ENCODE results near the gene TBCK. TPM values are rescaled to one million over a fixed set of nuclear protein-coding genes. Genes with fewer than 3 reads are reported as not detected.
A peak's percentile ranks its signal among the peaks of the same experiment; 100 is the strongest.

Gene TBCK
- polyA plus RNA-seq (2013, experiment 1 of 2), result 10.3 TPM
- 15.2 TPM for polyA plus RNA-seq (2013, experiment 2 of 2)

DNA sequence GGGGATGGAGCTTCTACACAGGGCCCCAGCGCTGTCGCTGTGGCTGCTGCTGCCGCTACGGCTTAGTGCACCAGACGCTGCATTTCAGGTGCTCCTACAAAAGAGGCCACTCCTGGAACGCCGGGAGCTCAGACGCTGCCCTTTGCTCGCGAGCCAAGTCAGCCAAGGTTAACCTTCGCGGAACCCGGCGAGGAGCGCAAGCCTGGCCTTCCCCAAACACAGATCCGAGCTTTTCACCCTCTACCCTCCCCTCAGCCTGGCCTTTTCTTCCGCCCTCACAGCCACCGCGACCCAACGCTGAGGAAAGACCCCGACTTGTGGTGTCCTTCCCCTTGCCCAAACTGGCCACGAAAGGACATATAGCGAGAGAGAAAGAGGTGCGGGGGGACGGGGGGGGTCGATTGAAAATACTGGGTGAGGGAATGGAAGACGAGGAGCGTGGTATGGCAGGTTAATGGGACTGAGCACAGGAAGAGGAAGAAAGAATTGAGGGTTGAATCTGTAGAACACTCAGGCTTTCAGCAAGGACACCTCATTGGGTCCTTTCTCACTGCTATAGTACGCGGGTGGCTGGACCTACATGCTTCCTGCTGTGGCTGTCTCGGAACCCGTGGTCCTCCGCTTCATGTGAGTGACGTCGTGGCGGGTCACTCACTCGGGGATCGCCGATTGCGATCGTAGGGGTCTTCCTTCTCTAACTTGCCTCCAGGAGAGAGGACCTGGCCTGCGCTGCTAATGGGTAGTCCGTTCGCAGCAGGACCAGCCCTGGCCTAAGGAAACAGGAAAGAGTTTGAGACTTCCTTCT, at the start of gene TBCK, which contains the start of gene AIMP1:
TBCK (minus strand) TSS at position 242 of the 805 bp plus-strand sequence. CDS start 7,249 bp downstream, outside the sequence.
AIMP1 (plus strand) TSS at position 583 of the 805 bp plus-strand sequence. CDS start 8,460 bp downstream, outside the sequence.
- H3K27me3 ChIP-seq (ENCODE audit: insufficient read depth, low read length), result no peaks in the 10 kb centered on the region
- peaks cover 9% of the 10 kb centered on the region; the same call in 1 of the 2 replicates for H3K4me1 ChIP-seq (ENCODE audit: insufficient read depth, low read length)
- H3K9ac ChIP-seq (ENCODE audit: low read depth, low read length), result peak within 1 kb of the TSS; percentile 96
- H3K4me3 ChIP-seq (ENCODE audit: low read length), result peak within 1 kb of the TSS; percentile 86
- H3K36me3 ChIP-seq (ENCODE audit: insufficient read depth, low read length), result peaks cover 9% of the 10 kb centered on the region; the same call in 1 of the 2 replicates
- H3K27ac ChIP-seq (ENCODE audit: low read depth, low read length), result peak within 1 kb of the TSS; percentile 88
- no peaks in the 10 kb centered on the region for H3K9me3 ChIP-seq (ENCODE audit: insufficient read depth, low read depth, low read length)
- under 1% methylated on average over 44 of the region's 44 CpGs for WGBS

DNA sequence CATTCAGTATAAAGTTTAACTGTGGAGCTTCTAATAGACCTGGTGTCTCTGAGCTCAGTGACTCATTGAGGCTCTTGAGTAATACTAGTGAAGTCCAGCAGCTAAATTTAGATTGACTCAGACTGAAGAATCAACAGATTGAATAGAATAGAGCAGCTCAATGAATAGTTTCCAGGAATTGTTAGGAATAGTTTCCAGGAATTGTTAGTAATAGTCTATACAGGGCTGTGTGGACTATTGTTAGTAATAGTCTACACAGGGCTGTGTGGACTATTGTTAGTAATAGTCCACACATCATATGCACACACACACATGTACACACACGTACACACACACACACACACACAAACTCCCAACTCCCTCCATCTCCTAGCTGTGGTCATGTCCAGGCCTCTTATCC, 49.6 kb upstream of the TBCK start:
- Histone ChIP-seq H3K9me3 (ENCODE audit: insufficient read depth, low read depth, low read length) (no peaks in the 10 kb centered on the region), H3K4me1 (ENCODE audit: insufficient read depth, low read length) (0 out of 2 replicates have a peak, but pooled peaks cover 3% of the 10 kb centered on the region), H3K36me3 (ENCODE audit: insufficient read depth, low read length) (no peaks in the 10 kb centered on the region), H3K27ac (ENCODE audit: low read depth, low read length) (no peak overlapping the region), H3K27me3 (ENCODE audit: insufficient read depth, low read length) (no peaks in the 10 kb centered on the region), H3K4me3 (ENCODE audit: low read length) (no peak overlapping the region), H3K9ac (ENCODE audit: low read depth, low read length) (no peak overlapping the region)
- 97% methylated on average over 1 of the region's 1 CpG for WGBS

DNA sequence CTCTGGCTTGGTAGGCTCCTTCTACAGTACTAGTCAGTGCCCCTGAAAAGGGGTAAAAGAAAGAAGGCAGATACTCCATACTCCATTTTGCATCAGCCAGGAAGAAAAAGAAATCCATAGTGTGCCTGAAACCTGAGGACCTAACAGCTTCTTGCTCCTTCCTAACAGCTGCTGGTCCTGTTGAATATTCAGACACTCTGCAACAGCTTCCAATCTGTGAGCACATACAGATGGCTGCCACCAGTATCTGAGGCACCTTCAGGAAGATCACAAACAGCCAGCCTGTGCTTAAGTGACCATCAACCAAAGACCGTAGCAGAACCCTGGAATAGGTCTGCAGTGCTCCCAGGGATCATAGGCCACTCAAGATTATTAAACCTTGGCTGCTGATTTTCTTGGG, 48.3 kb upstream of the TBCK start:
- Histone ChIP-seq H3K4me1 (ENCODE audit: insufficient read depth, low read length) (no peaks in the 10 kb centered on the region), H3K9me3 (ENCODE audit: insufficient read depth, low read depth, low read length) (no peaks in the 10 kb centered on the region), H3K27ac (ENCODE audit: low read depth, low read length) (no peak overlapping the region), H3K27me3 (ENCODE audit: insufficient read depth, low read length) (no peaks in the 10 kb centered on the region), H3K36me3 (ENCODE audit: insufficient read depth, low read length) (no peaks in the 10 kb centered on the region), H3K9ac (ENCODE audit: low read depth, low read length) (no peak overlapping the region), H3K4me3 (ENCODE audit: low read length) (no peak overlapping the region)
- 96% methylated on average over 1 of the region's 1 CpG for WGBS

DNA sequence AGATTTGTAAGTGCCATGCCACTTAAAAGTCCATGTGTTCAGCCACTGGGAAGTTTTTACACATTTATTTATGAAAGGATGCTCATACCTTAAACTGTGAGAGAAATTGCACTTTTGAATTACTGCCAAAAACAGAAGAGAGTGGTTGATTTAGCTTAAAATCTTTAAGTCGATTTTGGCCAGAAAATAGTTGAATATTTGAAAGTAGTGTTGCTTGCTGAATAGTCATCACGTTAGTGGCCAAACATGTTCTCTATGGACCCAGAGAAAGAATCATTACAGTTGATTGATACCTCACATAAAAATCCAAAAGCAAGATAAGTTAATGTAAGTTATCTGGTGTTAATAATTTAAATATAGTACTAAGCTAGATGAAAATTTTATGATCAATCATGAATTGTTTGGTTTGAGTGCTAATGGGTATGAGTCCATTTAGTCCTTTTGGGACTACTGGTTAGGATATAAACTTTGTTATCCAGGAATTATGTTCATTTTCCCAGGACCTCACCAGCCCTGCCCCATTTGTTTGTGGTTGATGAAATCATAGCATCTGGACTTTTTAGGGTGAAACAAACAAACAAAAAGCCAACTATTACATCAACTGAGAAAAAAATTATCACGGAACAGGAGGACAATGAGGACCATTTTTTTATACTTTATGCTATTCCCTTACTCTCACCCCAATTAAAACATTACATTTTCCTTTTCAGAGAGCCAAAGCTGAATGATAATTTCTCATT, 46.2 kb upstream of the TBCK start:
- H3K4me3 ChIP-seq (ENCODE audit: low read length), result no peak overlapping the region
- no peak overlapping the region for H3K27ac ChIP-seq (ENCODE audit: low read depth, low read length)
- no peaks in the 10 kb centered on the region for H3K4me1 ChIP-seq (ENCODE audit: insufficient read depth, low read length)
- H3K27me3 ChIP-seq (ENCODE audit: insufficient read depth, low read length), result no peaks in the 10 kb centered on the region
- no peak overlapping the region for H3K9ac ChIP-seq (ENCODE audit: low read depth, low read length)
- no peaks in the 10 kb centered on the region for H3K36me3 ChIP-seq (ENCODE audit: insufficient read depth, low read length)
- WGBS, result 87% methylated on average over 3 of the region's 3 CpGs
- H3K9me3 ChIP-seq (ENCODE audit: insufficient read depth, low read depth, low read length), result no peaks in the 10 kb centered on the region

DNA sequence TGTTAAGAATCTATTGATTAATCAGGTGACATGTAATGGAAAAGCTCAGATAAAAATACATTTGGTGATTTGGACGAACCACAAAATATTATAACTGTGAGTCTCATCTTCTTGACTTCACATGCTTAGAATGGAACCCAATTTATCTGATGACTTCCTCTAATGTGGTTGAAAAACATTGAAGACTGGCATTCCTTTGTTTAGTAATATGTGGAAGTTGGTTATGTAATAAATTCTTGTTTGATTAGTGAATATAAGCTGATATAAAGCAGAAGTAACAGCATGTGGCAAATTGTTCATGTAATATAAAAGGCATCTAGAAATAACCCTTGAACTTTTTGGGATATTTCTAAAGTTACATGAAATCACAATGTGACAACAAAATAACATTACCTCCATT, 42.9 kb upstream of the TBCK start:
- WGBS, result 89% methylated on average over 1 of the region's 1 CpG
- Histone ChIP-seq H3K9me3 (ENCODE audit: insufficient read depth, low read depth, low read length) (no peaks in the 10 kb centered on the region), H3K27me3 (ENCODE audit: insufficient read depth, low read length) (no peaks in the 10 kb centered on the region), H3K4me3 (ENCODE audit: low read length) (no peak overlapping the region), H3K36me3 (ENCODE audit: insufficient read depth, low read length) (no peaks in the 10 kb centered on the region), H3K27ac (ENCODE audit: low read depth, low read length) (no peak overlapping the region), H3K9ac (ENCODE audit: low read depth, low read length) (no peak overlapping the region), H3K4me1 (ENCODE audit: insufficient read depth, low read length) (peaks cover 3% of the 10 kb centered on the region; the same call in 1 of the 2 replicates)

DNA sequence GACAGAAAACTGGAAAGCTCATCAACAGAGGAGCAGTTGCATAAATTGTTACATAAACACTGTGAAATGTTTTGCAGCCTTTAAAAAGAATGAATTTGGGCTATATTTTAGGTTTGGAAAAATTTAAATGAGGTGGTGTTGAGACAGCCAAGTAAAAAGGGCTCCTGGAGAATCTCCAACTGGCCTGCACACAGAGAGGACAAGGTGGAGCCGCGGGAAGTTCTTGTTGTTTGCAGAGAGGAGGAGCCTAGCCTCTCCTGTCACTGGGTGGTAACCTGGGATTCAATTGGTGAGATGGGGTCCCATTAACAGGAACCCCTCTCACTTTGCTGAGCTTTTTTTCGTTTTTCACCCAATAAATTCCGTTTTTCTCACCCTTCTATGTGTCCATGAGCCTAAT, 39.2 kb upstream of the TBCK start:
- Histone ChIP-seq H3K4me1 (ENCODE audit: insufficient read depth, low read length) (peaks cover 3% of the 10 kb centered on the region; the same call in 1 of the 2 replicates), H3K27ac (ENCODE audit: low read depth, low read length) (no peak overlapping the region), H3K9ac (ENCODE audit: low read depth, low read length) (no peak overlapping the region), H3K4me3 (ENCODE audit: low read length) (no peak overlapping the region), H3K27me3 (ENCODE audit: insufficient read depth, low read length) (no peaks in the 10 kb centered on the region), H3K9me3 (ENCODE audit: insufficient read depth, low read depth, low read length) (no peaks in the 10 kb centered on the region), H3K36me3 (ENCODE audit: insufficient read depth, low read length) (no peaks in the 10 kb centered on the region)
- WGBS, result 79% methylated on average over 4 of the region's 4 CpGs

DNA sequence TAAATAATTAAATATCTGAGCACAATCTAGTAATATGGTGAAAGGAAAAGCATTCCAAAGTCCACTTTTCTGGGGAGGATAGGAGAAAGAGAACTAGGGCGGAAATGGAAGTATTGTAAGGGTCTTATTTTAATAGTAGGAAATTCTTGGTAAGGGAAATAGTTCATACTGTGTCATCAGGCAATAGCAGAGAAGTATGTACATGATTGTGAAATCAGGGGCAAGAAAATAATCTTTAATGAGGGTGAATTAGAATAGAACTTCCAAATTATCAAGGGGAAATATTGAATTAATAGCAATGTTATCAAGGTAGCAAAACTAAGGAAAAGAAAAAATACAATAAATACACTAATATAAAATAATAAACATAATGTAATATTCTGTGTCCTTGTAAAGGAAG, 37.8 kb upstream of the TBCK start:
- Histone ChIP-seq H3K36me3 (ENCODE audit: insufficient read depth, low read length) (peaks cover 3% of the 10 kb centered on the region), H3K4me1 (ENCODE audit: insufficient read depth, low read length) (peaks cover 3% of the 10 kb centered on the region; the same call in 1 of the 2 replicates), H3K9me3 (ENCODE audit: insufficient read depth, low read depth, low read length) (no peaks in the 10 kb centered on the region), H3K9ac (ENCODE audit: low read depth, low read length) (no peak overlapping the region), H3K4me3 (ENCODE audit: low read length) (no peak overlapping the region), H3K27me3 (ENCODE audit: insufficient read depth, low read length) (no peaks in the 10 kb centered on the region), H3K27ac (ENCODE audit: low read depth, low read length) (no peak overlapping the region)
- WGBS, result 92% methylated on average over 1 of the region's 1 CpG

DNA sequence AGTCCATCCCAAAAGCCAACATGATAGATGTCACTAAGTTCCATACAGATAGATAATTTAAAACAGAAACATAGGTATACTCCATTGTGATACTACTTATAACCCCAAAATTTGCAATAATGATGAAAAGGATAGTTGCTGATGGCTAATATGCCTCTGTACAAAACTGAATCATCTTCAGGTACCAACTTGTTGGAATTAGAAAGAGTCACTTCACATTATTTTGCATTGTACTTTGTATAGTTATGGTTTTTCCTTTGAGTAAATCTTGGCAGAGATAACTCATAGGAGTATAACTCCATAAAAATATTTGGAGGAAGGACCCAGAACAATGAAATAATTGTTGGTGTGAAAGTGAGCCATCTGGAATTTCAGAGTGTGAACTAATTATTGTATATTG, 35.0 kb upstream of the TBCK start:
- no peak overlapping the region for H3K9ac ChIP-seq (ENCODE audit: low read depth, low read length)
- H3K9me3 ChIP-seq (ENCODE audit: insufficient read depth, low read depth, low read length), result no peaks in the 10 kb centered on the region
- H3K36me3 ChIP-seq (ENCODE audit: insufficient read depth, low read length), result peaks cover 24% of the 10 kb centered on the region
- H3K4me1 ChIP-seq (ENCODE audit: insufficient read depth, low read length), result peaks cover 3% of the 10 kb centered on the region; the same call in 1 of the 2 replicates
- H3K4me3 ChIP-seq (ENCODE audit: low read length), result no peak overlapping the region
- no peak overlapping the region for H3K27ac ChIP-seq (ENCODE audit: low read depth, low read length)
- H3K27me3 ChIP-seq (ENCODE audit: insufficient read depth, low read length), result no peaks in the 10 kb centered on the region

DNA sequence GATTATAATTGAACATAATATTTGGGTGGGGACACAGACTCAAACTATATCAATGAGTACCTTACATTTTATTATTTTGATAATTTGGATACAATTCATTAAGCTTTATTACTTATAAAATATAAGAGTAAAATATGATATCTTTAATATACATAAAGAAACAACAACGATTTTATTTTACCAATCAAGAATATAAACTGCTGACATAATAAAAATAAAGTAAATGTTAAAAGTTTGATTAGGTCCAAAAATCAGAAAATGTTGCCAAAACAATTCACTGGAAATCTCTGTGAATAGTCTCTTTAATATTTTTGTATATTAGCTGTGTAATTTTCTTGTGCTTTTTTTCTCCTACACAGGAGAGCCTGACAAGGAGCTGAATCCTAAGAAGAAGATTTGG, 31.2 kb upstream of the TBCK start:
- Histone ChIP-seq H3K27ac (ENCODE audit: low read depth, low read length) (no peak overlapping the region), H3K36me3 (ENCODE audit: insufficient read depth, low read length) (peaks cover 24% of the 10 kb centered on the region), H3K4me1 (ENCODE audit: insufficient read depth, low read length) (0 out of 2 replicates have a peak, but pooled peaks cover 5% of the 10 kb centered on the region), H3K9ac (ENCODE audit: low read depth, low read length) (no peak overlapping the region), H3K9me3 (ENCODE audit: insufficient read depth, low read depth, low read length) (no peaks in the 10 kb centered on the region), H3K4me3 (ENCODE audit: low read length) (no peak overlapping the region), H3K27me3 (ENCODE audit: insufficient read depth, low read length) (no peaks in the 10 kb centered on the region)
- WGBS, result no CpG with 5 or more reads among the region's 1 CpG

DNA sequence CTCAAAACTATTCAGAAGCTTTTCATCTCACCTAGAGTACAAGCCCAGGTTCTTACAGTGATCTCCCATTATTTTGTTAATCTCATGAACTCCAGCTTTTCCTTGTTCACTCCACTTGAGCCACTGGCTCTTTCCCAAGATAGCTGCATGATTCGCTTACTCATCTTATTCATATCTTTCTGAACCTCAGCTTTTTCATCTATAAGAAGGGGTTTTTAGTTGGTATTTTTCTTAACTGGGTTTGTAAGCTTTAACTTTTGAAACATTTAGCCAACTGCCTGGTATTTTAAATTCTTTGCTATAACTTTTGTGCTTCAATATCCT, 28.6 kb upstream of the TBCK start:
- Histone ChIP-seq H3K4me1 (ENCODE audit: insufficient read depth, low read length) (0 out of 2 replicates have a peak, but pooled peaks cover 5% of the 10 kb centered on the region), H3K27ac (ENCODE audit: low read depth, low read length) (no peak overlapping the region), H3K4me3 (ENCODE audit: low read length) (no peak overlapping the region), H3K9me3 (ENCODE audit: insufficient read depth, low read depth, low read length) (no peaks in the 10 kb centered on the region), H3K36me3 (ENCODE audit: insufficient read depth, low read length) (peaks cover 28% of the 10 kb centered on the region), H3K9ac (ENCODE audit: low read depth, low read length) (no peak overlapping the region), H3K27me3 (ENCODE audit: insufficient read depth, low read length) (no peaks in the 10 kb centered on the region)
- WGBS, result 86% methylated on average over 1 of the region's 1 CpG
